ENCODE results near the gene CYB5A.

GRCh38 chr18:74310411-74310810 lies 18.6 kb upstream of the CYB5A start:
- TF ChIP-seq SUZ12 (IDR thresholded peaks at IDR 0.05; ENCODE audit: low read length) (no peak), POLR2A (IDR thresholded peaks at IDR 0.05; ENCODE audit: control extremely low read depth in 1 of 2, low read depth in 2 of 2, low read length in 2 of 2) (no peak), CTCF (IDR thresholded peaks at IDR 0.05; ENCODE audit: control extremely low read depth in 1 of 3, insufficient read depth in 1 of 3, low read depth in 1 of 3, low read length in 3 of 3) (peak; percentile 3 to 69 (median 35); a peak in 3 of 4 replicates), EZH2 (IDR thresholded peaks at IDR 0.05; ENCODE audit: low read depth, low read length, severe bottlenecking) (no peak), RFX5 (IDR thresholded peaks at IDR 0.05; ENCODE audit: borderline replicate concordance, low read depth, low read length) (no peak), ZNF274 (IDR thresholded peaks at IDR 0.05; ENCODE audit: borderline replicate concordance, extremely low read depth, low read length) (no peak), MAFK (IDR thresholded peaks at IDR 0.05; ENCODE audit: low read depth, low read length) (no peak), CEBPB (IDR thresholded peaks at IDR 0.05; ENCODE audit: low read depth, low read length) (no peak), POLR2AphosphoS5 (IDR thresholded peaks at IDR 0.05; ENCODE audit: low read depth, low read length) (no peak), BRCA1 (IDR thresholded peaks at IDR 0.05; ENCODE audit: low read depth, low read length) (no peak)

Measured in H1 (cell line).